ENCODE data around the gene DOK6. TPM values are rescaled to one million over a fixed set of nuclear protein-coding genes. Genes with fewer than 3 reads are reported as not detected.

DOK6 gene
- total and polyA plus RNA-seq, 2 experiments from 2014 or later, result 0.29 to 0.42 TPM

DNA sequence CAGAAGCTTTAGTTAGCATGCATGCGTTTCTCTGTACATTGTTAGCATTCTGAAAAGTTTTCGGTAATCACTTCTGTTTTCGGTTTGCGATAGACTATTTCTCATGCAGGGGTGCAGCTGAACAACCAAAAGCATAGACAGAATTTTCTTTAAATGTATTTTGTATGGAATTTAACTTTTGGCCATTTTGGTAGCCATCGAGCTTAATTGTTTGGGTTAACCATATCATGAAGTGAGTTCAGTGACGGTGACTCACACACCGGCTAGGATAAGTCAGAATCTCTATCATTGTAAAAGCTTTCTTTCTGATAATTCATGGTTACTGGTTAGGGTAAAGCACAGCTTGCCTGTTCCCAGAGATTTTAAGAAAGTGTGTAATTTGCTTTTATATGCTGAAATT lies 439.8 kb downstream of the DOK6 start:
- Histone ChIP-seq H4K20me1 (replicated peaks; ENCODE audit: insufficient read depth) (no peaks in the 10 kb centered on the region), H3K27ac (ENCODE audit: low read depth) (no peak overlapping the region), H3F3A (replicated peaks; ENCODE audit: low read depth) (no peaks in the 10 kb centered on the region), H3K9me2 (ENCODE audit: insufficient read depth) (0 out of 2 replicates have a peak, but pooled peaks cover 4% of the 10 kb centered on the region), H3K36me3 (ENCODE audit: insufficient read depth) (no peaks in the 10 kb centered on the region), H3K79me2 (replicated peaks; ENCODE audit: insufficient read depth) (no peaks in the 10 kb centered on the region), H3K4me3 (no peak overlapping the region), H2AFZ (no peak overlapping the region), H3K4me1 (ENCODE audit: insufficient read depth) (no peaks in the 10 kb centered on the region), H3K4me2 (no peak overlapping the region), H3K27me3 (ENCODE audit: insufficient read depth) (no peaks in the 10 kb centered on the region)
- no peak overlapping the region for H3K4me3 Mint-ChIP-seq
- H3K4me1 Mint-ChIP-seq, result peaks cover 6% of the 10 kb centered on the region
- H3K27me3 Mint-ChIP-seq (ENCODE audit: insufficient read depth, low read depth, poor library complexity), result peaks cover 4% of the 10 kb centered on the region
- ATAC-seq (no peak), DNase-seq (ENCODE audit: low spot score) (no peak)
- H3K27ac Mint-ChIP-seq, result no peak overlapping the region
- H3K9me3 Mint-ChIP-seq, result no peaks in the 10 kb centered on the region; the same call in 2 of the 3 replicates
- TF ChIP-seq ZNF114 (CRISPR knock-in tag; IDR thresholded peaks at IDR 0.05), result no peak
- TF ChIP-seq, protein P1, sequence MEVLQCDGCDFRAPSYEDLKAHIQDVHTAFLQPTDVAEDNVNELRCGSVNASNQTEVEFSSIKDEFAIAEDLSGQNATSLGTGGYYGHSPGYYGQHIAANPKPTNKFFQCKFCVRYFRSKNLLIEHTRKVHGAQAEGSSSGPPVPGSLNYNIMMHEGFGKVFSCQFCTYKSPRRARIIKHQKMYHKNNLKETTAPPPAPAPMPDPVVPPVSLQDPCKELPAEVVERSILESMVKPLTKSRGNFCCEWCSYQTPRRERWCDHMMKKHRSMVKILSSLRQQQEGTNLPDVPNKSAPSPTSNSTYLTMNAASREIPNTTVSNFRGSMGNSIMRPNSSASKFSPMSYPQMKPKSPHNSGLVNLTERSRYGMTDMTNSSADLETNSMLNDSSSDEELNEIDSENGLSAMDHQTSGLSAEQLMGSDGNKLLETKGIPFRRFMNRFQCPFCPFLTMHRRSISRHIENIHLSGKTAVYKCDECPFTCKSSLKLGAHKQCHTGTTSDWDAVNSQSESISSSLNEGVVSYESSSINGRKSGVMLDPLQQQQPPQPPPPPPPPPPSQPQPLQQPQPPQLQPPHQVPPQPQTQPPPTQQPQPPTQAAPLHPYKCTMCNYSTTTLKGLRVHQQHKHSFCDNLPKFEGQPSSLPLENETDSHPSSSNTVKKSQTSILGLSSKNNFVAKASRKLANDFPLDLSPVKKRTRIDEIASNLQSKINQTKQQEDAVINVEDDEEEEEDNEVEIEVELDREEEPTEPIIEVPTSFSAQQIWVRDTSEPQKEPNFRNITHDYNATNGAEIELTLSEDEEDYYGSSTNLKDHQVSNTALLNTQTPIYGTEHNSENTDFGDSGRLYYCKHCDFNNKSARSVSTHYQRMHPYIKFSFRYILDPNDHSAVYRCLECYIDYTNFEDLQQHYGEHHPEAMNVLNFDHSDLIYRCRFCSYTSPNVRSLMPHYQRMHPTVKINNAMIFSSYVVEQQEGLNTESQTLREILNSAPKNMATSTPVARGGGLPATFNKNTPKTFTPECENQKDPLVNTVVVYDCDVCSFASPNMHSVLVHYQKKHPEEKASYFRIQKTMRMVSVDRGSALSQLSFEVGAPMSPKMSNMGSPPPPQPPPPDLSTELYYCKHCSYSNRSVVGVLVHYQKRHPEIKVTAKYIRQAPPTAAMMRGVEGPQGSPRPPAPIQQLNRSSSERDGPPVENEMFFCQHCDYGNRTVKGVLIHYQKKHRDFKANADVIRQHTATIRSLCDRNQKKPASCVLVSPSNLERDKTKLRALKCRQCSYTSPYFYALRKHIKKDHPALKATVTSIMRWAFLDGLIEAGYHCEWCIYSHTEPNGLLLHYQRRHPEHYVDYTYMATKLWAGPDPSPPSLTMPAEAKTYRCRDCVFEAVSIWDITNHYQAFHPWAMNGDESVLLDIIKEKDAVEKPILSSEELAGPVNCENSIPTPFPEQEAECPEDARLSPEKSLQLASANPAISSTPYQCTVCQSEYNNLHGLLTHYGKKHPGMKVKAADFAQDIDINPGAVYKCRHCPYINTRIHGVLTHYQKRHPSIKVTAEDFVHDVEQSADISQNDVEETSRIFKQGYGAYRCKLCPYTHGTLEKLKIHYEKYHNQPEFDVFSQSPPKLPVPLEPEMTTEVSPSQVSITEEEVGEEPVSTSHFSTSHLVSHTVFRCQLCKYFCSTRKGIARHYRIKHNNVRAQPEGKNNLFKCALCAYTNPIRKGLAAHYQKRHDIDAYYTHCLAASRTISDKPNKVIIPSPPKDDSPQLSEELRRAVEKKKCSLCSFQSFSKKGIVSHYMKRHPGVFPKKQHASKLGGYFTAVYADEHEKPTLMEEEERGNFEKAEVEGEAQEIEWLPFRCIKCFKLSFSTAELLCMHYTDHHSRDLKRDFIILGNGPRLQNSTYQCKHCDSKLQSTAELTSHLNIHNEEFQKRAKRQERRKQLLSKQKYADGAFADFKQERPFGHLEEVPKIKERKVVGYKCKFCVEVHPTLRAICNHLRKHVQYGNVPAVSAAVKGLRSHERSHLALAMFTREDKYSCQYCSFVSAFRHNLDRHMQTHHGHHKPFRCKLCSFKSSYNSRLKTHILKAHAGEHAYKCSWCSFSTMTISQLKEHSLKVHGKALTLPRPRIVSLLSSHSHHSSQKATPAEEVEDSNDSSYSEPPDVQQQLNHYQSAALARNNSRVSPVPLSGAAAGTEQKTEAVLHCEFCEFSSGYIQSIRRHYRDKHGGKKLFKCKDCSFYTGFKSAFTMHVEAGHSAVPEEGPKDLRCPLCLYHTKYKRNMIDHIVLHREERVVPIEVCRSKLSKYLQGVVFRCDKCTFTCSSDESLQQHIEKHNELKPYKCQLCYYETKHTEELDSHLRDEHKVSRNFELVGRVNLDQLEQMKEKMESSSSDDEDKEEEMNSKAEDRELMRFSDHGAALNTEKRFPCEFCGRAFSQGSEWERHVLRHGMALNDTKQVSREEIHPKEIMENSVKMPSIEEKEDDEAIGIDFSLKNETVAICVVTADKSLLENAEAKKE (CRISPR knock-in tag; IDR thresholded peaks at IDR 0.05), result no peak
- TF ChIP-seq ZNF331 (CRISPR knock-in tag; IDR thresholded peaks at IDR 0.05; ENCODE audit: low read depth), result no peak
- TF ChIP-seq CREB1 (CRISPR knock-in tag; IDR thresholded peaks at IDR 0.05; ENCODE audit: low read depth), result no peak
- TF ChIP-seq JUNB (IDR thresholded peaks at IDR 0.05; ENCODE audit: unreplicated experiment), result no peak
- no peak for TF ChIP-seq EZH2phosphoT487 (IDR thresholded peaks at IDR 0.05; ENCODE audit: unreplicated experiment)
- TF ChIP-seq, protein P2, sequence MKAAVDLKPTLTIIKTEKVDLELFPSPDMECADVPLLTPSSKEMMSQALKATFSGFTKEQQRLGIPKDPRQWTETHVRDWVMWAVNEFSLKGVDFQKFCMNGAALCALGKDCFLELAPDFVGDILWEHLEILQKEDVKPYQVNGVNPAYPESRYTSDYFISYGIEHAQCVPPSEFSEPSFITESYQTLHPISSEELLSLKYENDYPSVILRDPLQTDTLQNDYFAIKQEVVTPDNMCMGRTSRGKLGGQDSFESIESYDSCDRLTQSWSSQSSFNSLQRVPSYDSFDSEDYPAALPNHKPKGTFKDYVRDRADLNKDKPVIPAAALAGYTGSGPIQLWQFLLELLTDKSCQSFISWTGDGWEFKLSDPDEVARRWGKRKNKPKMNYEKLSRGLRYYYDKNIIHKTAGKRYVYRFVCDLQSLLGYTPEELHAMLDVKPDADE (IDR thresholded peaks at IDR 0.05), result no peak
- TF ChIP-seq, protein P3, sequence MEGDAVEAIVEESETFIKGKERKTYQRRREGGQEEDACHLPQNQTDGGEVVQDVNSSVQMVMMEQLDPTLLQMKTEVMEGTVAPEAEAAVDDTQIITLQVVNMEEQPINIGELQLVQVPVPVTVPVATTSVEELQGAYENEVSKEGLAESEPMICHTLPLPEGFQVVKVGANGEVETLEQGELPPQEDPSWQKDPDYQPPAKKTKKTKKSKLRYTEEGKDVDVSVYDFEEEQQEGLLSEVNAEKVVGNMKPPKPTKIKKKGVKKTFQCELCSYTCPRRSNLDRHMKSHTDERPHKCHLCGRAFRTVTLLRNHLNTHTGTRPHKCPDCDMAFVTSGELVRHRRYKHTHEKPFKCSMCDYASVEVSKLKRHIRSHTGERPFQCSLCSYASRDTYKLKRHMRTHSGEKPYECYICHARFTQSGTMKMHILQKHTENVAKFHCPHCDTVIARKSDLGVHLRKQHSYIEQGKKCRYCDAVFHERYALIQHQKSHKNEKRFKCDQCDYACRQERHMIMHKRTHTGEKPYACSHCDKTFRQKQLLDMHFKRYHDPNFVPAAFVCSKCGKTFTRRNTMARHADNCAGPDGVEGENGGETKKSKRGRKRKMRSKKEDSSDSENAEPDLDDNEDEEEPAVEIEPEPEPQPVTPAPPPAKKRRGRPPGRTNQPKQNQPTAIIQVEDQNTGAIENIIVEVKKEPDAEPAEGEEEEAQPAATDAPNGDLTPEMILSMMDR (conservative IDR thresholded peaks at IDR 0.05; ENCODE audit: low read depth in 2 of 2), result no peak
- no peak for TF ChIP-seq NANOG (IDR thresholded peaks at IDR 0.05; ENCODE audit: borderline replicate concordance)
- TF ChIP-seq STAT1 (IDR thresholded peaks at IDR 0.05; ENCODE audit: unreplicated experiment), result no peak
- TF ChIP-seq, protein P4, sequence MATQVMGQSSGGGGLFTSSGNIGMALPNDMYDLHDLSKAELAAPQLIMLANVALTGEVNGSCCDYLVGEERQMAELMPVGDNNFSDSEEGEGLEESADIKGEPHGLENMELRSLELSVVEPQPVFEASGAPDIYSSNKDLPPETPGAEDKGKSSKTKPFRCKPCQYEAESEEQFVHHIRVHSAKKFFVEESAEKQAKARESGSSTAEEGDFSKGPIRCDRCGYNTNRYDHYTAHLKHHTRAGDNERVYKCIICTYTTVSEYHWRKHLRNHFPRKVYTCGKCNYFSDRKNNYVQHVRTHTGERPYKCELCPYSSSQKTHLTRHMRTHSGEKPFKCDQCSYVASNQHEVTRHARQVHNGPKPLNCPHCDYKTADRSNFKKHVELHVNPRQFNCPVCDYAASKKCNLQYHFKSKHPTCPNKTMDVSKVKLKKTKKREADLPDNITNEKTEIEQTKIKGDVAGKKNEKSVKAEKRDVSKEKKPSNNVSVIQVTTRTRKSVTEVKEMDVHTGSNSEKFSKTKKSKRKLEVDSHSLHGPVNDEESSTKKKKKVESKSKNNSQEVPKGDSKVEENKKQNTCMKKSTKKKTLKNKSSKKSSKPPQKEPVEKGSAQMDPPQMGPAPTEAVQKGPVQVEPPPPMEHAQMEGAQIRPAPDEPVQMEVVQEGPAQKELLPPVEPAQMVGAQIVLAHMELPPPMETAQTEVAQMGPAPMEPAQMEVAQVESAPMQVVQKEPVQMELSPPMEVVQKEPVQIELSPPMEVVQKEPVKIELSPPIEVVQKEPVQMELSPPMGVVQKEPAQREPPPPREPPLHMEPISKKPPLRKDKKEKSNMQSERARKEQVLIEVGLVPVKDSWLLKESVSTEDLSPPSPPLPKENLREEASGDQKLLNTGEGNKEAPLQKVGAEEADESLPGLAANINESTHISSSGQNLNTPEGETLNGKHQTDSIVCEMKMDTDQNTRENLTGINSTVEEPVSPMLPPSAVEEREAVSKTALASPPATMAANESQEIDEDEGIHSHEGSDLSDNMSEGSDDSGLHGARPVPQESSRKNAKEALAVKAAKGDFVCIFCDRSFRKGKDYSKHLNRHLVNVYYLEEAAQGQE (IDR thresholded peaks at IDR 0.05; ENCODE audit: unreplicated experiment), result no peak
- TF ChIP-seq POLR2AphosphoS5 (IDR thresholded peaks at IDR 0.05; ENCODE audit: low read depth), result no peak
- no peak for TF ChIP-seq EZH2 (IDR thresholded peaks at IDR 0.05; ENCODE audit: low read depth, unreplicated experiment)
- peaks cover 3% of the 10 kb centered on the region; the same call in 1 of the 3 replicates for H3K36me3 Mint-ChIP-seq (ENCODE audit: low read depth)
